ENCODE data around the gene ALDH3B1. TPM values are rescaled to one million over a fixed set of nuclear protein-coding genes. Genes with fewer than 3 reads are reported as not detected.

The ALDH3B1 gene
- total RNA-seq, 1 experiment from 2014 or later: 18.3 TPM

DNA sequence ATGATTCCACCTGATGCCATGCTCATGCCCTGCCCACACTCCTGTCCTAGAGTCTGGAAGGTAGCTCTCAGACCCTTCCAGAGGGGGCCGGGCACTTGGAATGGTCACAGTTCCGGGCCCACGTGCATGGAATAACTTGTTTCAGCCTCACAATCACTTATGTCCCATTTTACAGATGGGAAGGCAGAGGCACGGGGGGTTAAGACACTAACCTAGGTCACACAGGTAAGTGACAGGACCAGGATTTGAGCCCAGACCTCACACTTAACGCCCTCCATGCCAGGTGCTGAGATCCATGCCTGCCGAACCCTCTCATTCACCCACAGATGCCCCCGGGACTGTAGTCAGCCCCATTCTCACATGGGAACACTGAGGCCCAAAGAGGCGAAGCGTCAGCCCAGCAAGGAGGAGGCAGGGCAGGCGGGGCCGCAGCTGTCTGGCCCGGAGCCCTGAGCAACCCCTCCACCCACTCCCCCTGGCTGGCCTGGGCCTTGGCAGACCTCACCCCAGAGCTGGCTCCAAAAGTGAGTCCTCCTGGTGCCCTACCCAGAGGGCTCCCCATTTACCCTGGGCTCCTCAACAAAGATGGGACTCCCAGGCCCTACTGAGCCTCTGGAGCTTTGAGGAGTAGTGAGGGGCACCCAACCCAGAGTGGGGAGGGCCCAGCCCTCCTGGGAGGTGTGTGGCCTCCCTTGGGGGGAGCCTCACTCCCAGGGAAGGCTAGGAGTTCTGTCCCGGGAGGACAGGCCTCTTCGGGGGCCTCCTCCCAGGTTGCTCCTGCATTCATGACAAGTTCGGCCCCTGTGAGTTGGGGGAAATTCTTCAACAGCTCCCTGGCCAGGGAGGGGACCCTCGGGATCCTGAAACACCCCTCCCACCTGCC, 2.4 kb upstream of the ALDH3B1 start:
- no TSS peak for BruUV-seq (replicated peaks)
- POLR2A ChIA-PET: no interaction called here
- in situ Hi-C loops (cut with HindIII; ENCODE audit: low pct_unique_long_range_greater_than_20kb, low sequenced_read_pairs): no loop called here
- no peak overlapping the region for H3K4me3 ChIP-seq (ENCODE audit: low read depth in 2 of 2, low read length in 2 of 2)
- no peaks in the 10 kb centered on the region for H3K27me3 ChIP-seq (ENCODE audit: control insufficient read depth, insufficient read depth, low read length)
- ATAC-seq (no peak), DNase-seq (ENCODE audit: low read depth, low spot score) (no peak)
- intact Hi-C loops (cut with micrococcal nuclease; ENCODE audit: unreplicated experiment): no loop called here
- peaks cover 52% of the 10 kb centered on the region for H3K4me1 ChIP-seq (ENCODE audit: control insufficient read depth, insufficient read depth, low read length)
- no peaks in the 10 kb centered on the region for H3K9me3 ChIP-seq (ENCODE audit: control insufficient read depth, insufficient read depth, low read depth, low read length)
- H3K36me3 ChIP-seq (ENCODE audit: control insufficient read depth, insufficient read depth, low read length): no peaks in the 10 kb centered on the region
- CTCF ChIA-PET: interaction anchor here (1.0 kb wide), 1 partner anchor 52 kb away, joined by 4 read pairs; no protein-coding TSS in a partner anchor
- H3K27ac ChIP-seq (ENCODE audit: low read length): peak overlapping the region; percentile 48; the same call in 1 of the 2 replicates
- no peak for TF ChIP-seq SIN3A (IDR thresholded peaks at IDR 0.05; ENCODE audit: borderline replicate concordance, insufficient read depth, low read depth, low read length)
- TF ChIP-seq CTCF (IDR thresholded peaks at IDR 0.05): no peak
- TF ChIP-seq TCF7L2 (IDR thresholded peaks at IDR 0.05; ENCODE audit: low read depth, low read length): no peak
- TF ChIP-seq REST (IDR thresholded peaks at IDR 0.05; ENCODE audit: insufficient read depth in 1 of 2, low read depth in 2 of 2, low read length in 1 of 2): no peak
- TF ChIP-seq POLR2AphosphoS5 (IDR thresholded peaks at IDR 0.05; ENCODE audit: low read depth, low read length): no peak

GRCh38 chr11:68008381-68009337, 1.5 kb upstream of the ALDH3B1 start:
- TF ChIP-seq REST (IDR thresholded peaks at IDR 0.05; ENCODE audit: insufficient read depth in 1 of 2, low read depth in 2 of 2, low read length in 1 of 2) (no peak), POLR2AphosphoS5 (IDR thresholded peaks at IDR 0.05; ENCODE audit: low read depth, low read length) (no peak), TCF7L2 (IDR thresholded peaks at IDR 0.05; ENCODE audit: low read depth, low read length) (no peak), CTCF (IDR thresholded peaks at IDR 0.05) (no peak), SIN3A (IDR thresholded peaks at IDR 0.05; ENCODE audit: borderline replicate concordance, insufficient read depth, low read depth, low read length) (no peak)
- POLR2A ChIA-PET: no interaction called here
- no peaks in the 10 kb centered on the region for H3K36me3 ChIP-seq (ENCODE audit: control insufficient read depth, insufficient read depth, low read length)
- in situ Hi-C loops (cut with HindIII; ENCODE audit: low pct_unique_long_range_greater_than_20kb, low sequenced_read_pairs) (no loop called here), intact Hi-C loops (cut with micrococcal nuclease; ENCODE audit: unreplicated experiment) (no loop called here)
- no peaks in the 10 kb centered on the region for H3K27me3 ChIP-seq (ENCODE audit: control insufficient read depth, insufficient read depth, low read length)
- no peak overlapping the region for H3K4me3 ChIP-seq (ENCODE audit: low read depth in 2 of 2, low read length in 2 of 2)
- no TSS peak for BruUV-seq (replicated peaks)
- CTCF ChIA-PET: interaction anchor here (1.0 kb wide), 1 partner anchor 53 kb away, joined by 4 read pairs; no protein-coding TSS in a partner anchor
- ATAC-seq (no peak), DNase-seq (ENCODE audit: low read depth, low spot score) (no peak)
- peak overlapping the region; percentile 92 for H3K27ac ChIP-seq (ENCODE audit: low read length)
- peaks cover 61% of the 10 kb centered on the region for H3K4me1 ChIP-seq (ENCODE audit: control insufficient read depth, insufficient read depth, low read length)
- no peaks in the 10 kb centered on the region for H3K9me3 ChIP-seq (ENCODE audit: control insufficient read depth, insufficient read depth, low read depth, low read length)

Data from Panc1 (cell line).